ENCODE data around the gene MIGA2.
"Not testable (repeated sequence)": the region's sequence is repeated elsewhere in the genome, so short reads cannot be mapped to it uniquely, and the experiment has no call there.

The MIGA2 gene, protein sequence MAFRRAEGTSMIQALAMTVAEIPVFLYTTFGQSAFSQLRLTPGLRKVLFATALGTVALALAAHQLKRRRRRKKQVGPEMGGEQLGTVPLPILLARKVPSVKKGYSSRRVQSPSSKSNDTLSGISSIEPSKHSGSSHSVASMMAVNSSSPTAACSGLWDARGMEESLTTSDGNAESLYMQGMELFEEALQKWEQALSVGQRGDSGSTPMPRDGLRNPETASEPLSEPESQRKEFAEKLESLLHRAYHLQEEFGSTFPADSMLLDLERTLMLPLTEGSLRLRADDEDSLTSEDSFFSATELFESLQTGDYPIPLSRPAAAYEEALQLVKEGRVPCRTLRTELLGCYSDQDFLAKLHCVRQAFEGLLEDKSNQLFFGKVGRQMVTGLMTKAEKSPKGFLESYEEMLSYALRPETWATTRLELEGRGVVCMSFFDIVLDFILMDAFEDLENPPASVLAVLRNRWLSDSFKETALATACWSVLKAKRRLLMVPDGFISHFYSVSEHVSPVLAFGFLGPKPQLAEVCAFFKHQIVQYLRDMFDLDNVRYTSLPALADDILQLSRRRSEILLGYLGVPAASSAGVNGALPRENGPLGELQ

GRCh38 chr9:129036241-129036922 is at the start of gene MIGA2:
MIGA2 (plus strand) TSS chr9:129036626; CDS start chr9:129040595, 3,969 bp downstream.
- peak; percentile 79 to 92 (median 88) for DNase-seq

GRCh38 chr9:128986671-128987070 is 49.8 kb upstream of the MIGA2 start:
- DNase-seq: no peak

GRCh38 chr9:128987805-128988204 is 48.6 kb upstream of the MIGA2 start:
- no peak for DNase-seq

DNA sequence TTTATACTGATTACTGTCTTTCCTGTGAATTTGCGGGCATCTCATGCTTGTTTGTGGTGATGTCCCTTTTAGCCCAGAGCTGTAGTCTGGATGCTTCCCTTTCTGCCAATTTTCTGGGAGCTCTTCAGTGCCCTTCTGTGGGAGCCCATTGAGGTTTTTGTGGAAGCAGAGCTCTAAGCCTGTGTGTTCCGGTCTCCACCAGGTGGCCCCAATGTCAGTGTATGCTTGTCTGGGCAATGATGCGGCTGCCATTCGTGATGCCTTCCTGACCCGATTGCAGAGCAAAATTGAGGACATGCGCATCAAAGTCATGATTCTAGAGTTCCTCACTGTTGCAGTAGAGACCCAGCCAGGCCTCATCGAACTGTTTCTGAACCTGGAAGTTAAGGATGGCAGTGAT is 43.4 kb upstream of the MIGA2 start:
- no peak for DNase-seq

- peak in 1 of 6 experiments; percentile 6 for DNase-seq
Observed at GRCh38 chr9:128995791-128996190, 40.6 kb upstream of the MIGA2 start.

DNA sequence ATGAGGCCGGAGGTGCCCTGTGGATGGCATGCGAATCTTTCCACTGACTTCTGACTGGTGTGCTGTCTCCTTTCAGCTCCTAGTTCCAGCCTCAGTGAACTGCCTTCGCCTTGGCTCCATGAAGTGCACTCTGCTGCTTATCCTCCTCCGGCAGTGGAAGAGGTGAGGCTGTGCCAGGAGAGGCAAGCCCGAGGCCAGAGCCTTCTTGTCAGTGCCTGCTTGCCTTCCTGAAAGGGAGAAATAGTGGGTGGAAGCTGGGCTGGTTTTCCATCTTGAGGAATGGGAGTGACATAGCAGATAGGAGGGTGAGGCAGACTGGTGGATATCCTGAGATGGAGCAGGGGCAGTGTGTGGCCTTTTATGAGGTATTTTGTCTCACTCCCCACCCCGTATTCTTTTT is 38.0 kb upstream of the MIGA2 start:
- no peak for DNase-seq

GRCh38 chr9:128999581-129000206 is 36.7 kb upstream of the MIGA2 start:
- no peak for DNase-seq

GRCh38 chr9:129001504-129002325 is 34.7 kb upstream of the MIGA2 start:
- DNase-seq: no peak

DNA sequence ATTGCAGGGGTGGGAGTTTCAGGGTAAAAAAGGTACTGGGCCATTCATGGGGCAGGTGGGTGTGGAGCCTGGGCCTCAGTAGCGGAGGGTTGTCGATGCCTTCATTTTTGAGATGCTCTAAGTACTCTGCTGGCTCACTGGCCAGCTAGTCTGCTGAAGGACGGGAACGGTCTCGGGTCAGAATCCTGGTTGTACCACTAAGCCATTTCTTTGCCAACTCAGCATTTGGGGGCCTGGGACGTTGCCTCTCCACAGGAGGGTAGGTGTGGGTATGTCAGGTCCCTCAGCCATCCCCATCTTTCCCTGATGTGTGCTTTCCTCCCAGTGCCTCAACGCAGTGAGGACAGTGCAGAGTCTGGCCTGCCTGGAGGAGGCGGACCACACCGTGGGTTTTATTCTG is 33.4 kb upstream of the MIGA2 start:
- no peak for DNase-seq

- DNase-seq: not testable (repeated sequence)
Observed at GRCh38 chr9:129004173-129004572, 32.3 kb upstream of the MIGA2 start.

DNA sequence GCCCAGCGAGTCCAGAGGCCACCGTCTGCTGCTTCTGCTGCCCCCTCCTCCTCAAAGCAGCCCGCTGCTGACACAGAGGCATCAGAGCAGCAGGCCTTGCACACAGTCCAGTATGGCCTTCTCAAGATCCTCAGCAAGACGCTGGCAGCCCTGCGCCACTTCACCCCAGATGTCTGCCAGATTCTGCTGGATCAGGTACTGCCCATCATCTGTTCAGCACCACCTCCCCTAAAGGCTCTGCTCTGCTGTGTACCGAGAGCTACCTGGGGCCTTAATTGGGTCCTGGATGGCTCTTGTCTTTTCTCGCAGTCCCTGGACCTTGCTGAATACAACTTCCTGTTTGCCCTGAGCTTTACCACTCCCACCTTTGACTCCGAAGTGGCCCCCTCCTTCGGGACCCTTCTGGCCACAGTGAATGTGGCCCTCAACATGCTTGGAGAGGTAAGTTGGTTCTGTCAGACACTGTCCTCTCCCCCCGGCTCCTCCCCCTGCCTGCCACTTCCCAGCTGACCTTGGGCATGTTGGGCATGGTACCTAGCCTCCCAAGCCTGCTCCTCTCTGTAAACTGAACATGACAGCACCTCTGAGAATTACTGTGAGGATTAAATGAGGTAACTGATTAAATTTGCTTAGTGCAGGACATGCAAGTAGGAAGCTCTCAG is 31.0 kb upstream of the MIGA2 start:
- no peak for DNase-seq

GRCh38 chr9:129006328-129007034 is 29.9 kb upstream of the MIGA2 start:
- peak in 3 of 6 experiments; percentile 17 to 55 (median 37) for DNase-seq

DNA sequence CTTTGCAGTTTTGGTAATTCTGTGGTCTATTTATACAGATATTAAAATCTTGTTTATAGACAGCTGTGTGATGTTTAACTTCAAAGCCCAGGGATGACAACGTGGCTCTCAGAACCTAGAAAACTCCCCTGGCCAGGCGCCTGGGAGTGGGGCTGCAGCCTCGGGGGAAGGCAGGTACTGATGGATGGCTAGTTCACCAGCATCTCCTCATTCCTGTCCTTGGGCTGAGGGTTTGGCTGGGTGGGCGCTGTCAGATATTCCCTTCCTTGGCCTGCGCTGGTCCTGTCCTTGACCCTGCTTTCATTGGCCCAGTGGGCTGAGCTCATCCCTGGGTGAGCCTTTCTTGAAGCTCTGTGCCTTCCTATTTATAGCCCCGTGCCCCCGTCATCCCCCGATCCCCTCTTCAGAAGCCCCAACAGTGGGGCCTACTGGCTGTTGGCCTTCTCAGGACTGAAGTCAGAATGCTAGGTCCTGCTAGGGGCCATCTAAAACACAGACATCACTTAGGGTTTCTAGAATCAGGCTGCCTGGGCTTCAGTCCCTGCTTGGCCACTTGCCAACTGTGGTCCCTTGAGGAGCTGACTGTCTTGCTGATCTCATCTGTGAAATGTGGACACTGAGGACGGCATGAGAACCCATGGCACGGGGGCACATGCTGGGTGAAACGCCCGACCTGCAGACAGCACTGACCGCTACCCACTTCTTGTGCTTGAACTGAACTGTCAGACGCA is 29.2 kb upstream of the MIGA2 start:
- no peak for DNase-seq

DNA sequence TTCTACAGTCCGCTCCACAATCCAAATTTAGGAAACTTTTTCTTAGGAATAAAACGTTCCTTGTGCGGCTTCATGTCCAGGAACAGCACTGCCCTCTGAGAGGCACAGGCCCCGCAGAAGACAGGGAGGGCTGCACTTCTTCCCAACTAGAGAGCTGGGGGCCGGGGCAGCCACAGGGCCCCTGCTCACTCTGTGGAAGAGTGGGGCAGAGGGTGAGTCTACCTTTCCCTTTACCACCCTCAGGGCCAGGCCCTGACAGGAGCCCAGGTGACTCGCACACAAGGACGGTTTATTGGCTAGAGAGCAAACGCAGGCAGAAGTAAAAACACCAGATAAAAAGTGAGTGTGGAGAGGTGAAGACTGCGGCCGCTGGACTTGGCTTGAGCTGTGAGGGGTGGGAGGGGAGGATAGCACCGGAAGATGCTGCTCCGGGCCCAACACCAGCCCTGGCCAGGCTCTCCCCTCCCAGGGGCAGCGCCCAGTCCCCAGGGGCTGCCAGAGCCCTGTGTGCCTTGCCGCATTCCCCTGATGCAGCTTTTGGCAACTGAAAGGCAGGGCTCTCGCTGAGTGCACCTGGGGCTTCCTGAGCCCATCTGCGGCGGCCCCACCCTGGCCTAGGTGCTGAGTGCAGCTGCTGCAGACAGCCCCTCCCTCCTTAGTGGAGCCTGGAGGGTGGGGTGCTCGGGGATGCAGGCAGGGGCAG is 28.5 kb upstream of the MIGA2 start:
- no peak for DNase-seq

DNA sequence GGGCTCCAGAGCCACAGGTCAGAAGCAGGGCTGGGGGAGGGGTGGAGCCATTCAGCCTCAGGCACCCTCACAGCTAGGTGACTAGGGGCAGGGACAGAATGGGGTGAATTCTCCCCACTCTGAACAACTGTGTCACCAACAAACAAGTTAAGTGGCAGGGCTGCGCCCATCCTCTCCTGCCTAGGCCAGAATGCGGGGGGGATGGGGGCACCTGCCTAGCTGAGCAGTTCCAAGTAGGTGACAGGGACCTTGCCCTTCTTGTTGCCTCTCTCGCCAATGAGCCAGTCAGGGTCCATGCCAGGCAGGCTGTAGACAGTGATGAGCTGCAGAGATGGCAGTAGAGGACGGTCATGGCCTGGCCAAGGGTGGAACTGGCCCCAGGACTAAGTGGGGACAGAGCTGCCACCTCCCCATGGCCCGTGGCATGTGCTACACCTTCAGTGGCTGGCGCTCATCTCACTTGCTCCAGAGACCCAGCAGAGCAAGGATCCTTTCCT is 27.9 kb upstream of the MIGA2 start:
- DNase-seq: no peak

- no peak for DNase-seq
Observed at GRCh38 chr9:129008986-129009583, 27.3 kb upstream of the MIGA2 start.

DNA sequence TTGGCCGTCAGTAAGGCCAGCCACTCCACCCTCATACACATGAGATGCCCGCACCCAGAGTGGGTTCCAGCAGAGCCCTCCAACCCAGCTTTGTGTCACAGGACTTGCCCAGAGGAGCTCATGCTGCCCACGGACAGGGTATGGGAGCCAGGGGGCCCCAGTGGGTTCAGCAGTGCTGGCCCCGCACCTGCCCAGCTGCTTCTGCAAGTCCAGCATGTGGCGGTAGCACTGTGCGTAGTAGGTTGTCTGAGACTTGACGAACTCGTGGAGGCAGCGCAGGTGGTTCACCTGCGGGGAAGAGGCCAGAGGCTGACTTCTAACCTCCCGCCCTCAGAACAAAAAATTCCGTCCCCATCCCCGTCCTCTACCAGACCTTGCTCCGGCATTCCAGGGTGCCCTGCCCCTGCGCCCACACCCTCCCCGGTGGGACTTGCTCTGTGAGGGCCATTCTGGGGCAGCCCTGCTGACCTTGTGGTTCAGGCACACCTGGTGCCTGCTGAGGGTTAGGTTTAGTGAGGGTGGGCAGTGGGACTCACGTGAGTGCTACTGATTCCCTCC is 26.8 kb upstream of the MIGA2 start:
- no peak for DNase-seq

GRCh38 chr9:129010267-129010975 is 26.0 kb upstream of the MIGA2 start:
- DNase-seq: no peak
